ENCODE results near the gene SLC19A3. TPM values are rescaled to one million over a fixed set of nuclear protein-coding genes. Genes with fewer than 3 reads are reported as not detected.

The SLC19A3 gene
- total and polyA plus RNA-seq, 3 donors from 2014 or later: 0.50 to 0.79 (median 0.71) TPM

DNA sequence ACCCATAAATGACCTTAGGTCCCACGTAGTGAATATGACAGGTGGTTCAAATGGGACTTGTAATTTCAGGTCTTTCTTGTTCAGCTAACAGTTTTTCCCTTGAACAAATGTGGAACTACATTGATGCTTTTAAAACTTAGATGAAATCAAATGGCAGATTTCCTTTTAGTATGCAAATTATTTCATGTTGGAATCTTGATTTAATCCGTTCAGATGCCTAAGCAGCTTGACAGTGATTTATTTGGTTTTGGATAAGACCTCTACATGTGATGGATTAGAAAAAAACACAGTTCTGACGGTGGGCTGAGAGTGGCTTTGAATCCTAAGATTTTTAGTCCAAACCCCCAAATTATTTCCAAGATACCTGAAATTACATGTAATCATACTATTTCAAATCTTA is 83.6 kb downstream of the SLC19A3 start:
- DNase-seq: no peak
- Histone ChIP-seq H3K4me3 (no peak overlapping the region), H3K27ac (no peak overlapping the region), H3K9me3 (no peaks in the 10 kb centered on the region), H3K36me3 (ENCODE audit: low read depth, missing control alignments) (no peaks in the 10 kb centered on the region), H3K27me3 (no peaks in the 10 kb centered on the region), H3K4me1 (no peaks in the 10 kb centered on the region)
- WGBS, 2 donors: 70 to 72% methylated on average over 3 of the region's 3 CpGs
- intact Hi-C loops (cut with DNase I; ENCODE audit: low total_unique reads): no loop called here
- TF ChIP-seq, protein P1, sequence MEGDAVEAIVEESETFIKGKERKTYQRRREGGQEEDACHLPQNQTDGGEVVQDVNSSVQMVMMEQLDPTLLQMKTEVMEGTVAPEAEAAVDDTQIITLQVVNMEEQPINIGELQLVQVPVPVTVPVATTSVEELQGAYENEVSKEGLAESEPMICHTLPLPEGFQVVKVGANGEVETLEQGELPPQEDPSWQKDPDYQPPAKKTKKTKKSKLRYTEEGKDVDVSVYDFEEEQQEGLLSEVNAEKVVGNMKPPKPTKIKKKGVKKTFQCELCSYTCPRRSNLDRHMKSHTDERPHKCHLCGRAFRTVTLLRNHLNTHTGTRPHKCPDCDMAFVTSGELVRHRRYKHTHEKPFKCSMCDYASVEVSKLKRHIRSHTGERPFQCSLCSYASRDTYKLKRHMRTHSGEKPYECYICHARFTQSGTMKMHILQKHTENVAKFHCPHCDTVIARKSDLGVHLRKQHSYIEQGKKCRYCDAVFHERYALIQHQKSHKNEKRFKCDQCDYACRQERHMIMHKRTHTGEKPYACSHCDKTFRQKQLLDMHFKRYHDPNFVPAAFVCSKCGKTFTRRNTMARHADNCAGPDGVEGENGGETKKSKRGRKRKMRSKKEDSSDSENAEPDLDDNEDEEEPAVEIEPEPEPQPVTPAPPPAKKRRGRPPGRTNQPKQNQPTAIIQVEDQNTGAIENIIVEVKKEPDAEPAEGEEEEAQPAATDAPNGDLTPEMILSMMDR (IDR thresholded peaks at IDR 0.05): no peak
- no peak for TF ChIP-seq POLR2A (IDR thresholded peaks at IDR 0.05)

Small RNA genes lying within 50 kb of the gene (small RNA-seq; reads per million reads assigned to genes)
- 0 reads per million in 2 donors for gene RNA5SP121

Other genes starting within 250 kb of the SLC19A3 start
- 100 to 1,000 TPM; 126 to 135 TPM for gene AGFG1, start 245.9 kb downstream of the SLC19A3 start, total RNA-seq
- 192 TPM for gene AGFG1, start 245.9 kb downstream of the SLC19A3 start, polyA plus RNA-seq (ENCODE audit: insufficient read depth, low read depth, low replicate concordance)
- gene SCYGR2, start 119.1 kb downstream of the SLC19A3 start, total RNA-seq: not detected
- not detected for gene SCYGR2, start 119.1 kb downstream of the SLC19A3 start, polyA plus RNA-seq (ENCODE audit: insufficient read depth, low read depth, low replicate concordance)
- gene SCYGR3, start 103.2 kb downstream of the SLC19A3 start, total RNA-seq: not detected
- gene SCYGR3, start 103.2 kb downstream of the SLC19A3 start, polyA plus RNA-seq (ENCODE audit: insufficient read depth, low read depth, low replicate concordance): not detected
- not detected for gene SCYGR4, start 100.5 kb downstream of the SLC19A3 start, total RNA-seq
- gene SCYGR4, start 100.5 kb downstream of the SLC19A3 start, polyA plus RNA-seq (ENCODE audit: insufficient read depth, low read depth, low replicate concordance): not detected
- not detected for gene SCYGR5, start 51.2 kb downstream of the SLC19A3 start, total RNA-seq
- gene SCYGR5, start 51.2 kb downstream of the SLC19A3 start, polyA plus RNA-seq (ENCODE audit: insufficient read depth, low read depth, low replicate concordance): not detected
- not detected for gene SCYGR6, start 6.7 kb upstream of the SLC19A3 start, total RNA-seq
- gene SCYGR6, start 6.7 kb upstream of the SLC19A3 start, polyA plus RNA-seq (ENCODE audit: insufficient read depth, low read depth, low replicate concordance): not detected
- gene SCYGR7, start 10.3 kb upstream of the SLC19A3 start, total RNA-seq: not detected
- not detected for gene SCYGR7, start 10.3 kb upstream of the SLC19A3 start, polyA plus RNA-seq (ENCODE audit: insufficient read depth, low read depth, low replicate concordance)
- gene SCYGR8, start 27.9 kb upstream of the SLC19A3 start, total RNA-seq: not detected
- gene SCYGR8, start 27.9 kb upstream of the SLC19A3 start, polyA plus RNA-seq (ENCODE audit: insufficient read depth, low read depth, low replicate concordance): not detected
- under 1 TPM; 0.55 to 0.81 TPM for gene CCL20, start 95.8 kb upstream of the SLC19A3 start, total RNA-seq
- gene CCL20, start 95.8 kb upstream of the SLC19A3 start, polyA plus RNA-seq (ENCODE audit: insufficient read depth, low read depth, low replicate concordance): 0.99 TPM
- 10 to 100 TPM; 25.2 to 31.2 TPM for gene DAW1, start 153.6 kb upstream of the SLC19A3 start, total RNA-seq
- gene DAW1, start 153.6 kb upstream of the SLC19A3 start, polyA plus RNA-seq (ENCODE audit: insufficient read depth, low read depth, low replicate concordance): 105 TPM